CD4-positive, alpha-beta T cell treated with Interleukin-6 for 4 hours (primary cell): ENCODE results near the gene REN.

Source experiments
- DNase-seq: peaks from one replicate; pipeline ENCODE4 v3.0.0-alpha.2; 2020; ENCODE audit warnings: mixed read lengths

REN gene

GRCh38 chr1:204152310-204153044, 13.7 kb downstream of the REN start:
- DNase-seq, result no peak

DNA sequence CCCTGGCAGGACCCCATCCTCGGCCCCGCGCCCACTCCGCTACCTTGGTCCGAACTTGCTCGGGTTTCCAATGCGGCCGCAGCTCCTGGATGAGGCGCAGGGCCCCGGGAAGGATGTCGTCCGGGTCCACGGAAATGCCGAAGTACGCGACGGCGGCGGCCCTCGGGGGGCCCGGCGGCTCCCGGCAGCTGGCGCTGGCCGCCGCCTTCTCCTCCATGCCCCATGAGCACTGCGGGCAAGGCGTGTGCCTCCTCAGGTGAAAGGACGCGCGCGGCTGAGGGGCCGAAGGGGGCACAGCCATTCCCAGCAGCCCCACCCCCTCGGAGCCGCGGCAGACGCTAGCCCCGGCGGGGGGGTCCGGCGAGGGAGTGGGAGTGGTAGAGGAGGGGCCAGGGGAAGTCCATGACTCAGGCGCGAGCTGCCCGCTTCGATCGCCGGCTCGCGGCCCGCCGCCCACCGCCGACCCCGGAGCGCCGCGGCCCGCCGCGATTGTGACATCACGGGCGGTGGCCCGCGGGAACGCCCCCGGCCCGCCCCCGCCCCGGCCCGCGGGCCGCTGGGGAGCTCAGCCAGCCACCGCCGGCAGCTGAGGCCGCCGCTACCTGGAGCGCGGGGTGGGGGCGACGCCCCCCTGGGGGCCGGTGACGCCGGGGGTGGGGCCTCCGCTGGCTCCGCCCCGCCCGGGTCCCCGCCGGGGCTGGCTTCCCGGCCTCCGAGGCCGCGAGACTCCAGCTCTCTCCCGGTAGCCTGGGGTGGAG, 14.4 kb downstream of the REN start, which contains the start of gene ETNK2:
ETNK2 (minus strand) TSS at position 493 of the 758 bp plus-strand sequence; CDS start at position 301, 192 bp downstream.
- peak; percentile 68 for DNase-seq

DNA sequence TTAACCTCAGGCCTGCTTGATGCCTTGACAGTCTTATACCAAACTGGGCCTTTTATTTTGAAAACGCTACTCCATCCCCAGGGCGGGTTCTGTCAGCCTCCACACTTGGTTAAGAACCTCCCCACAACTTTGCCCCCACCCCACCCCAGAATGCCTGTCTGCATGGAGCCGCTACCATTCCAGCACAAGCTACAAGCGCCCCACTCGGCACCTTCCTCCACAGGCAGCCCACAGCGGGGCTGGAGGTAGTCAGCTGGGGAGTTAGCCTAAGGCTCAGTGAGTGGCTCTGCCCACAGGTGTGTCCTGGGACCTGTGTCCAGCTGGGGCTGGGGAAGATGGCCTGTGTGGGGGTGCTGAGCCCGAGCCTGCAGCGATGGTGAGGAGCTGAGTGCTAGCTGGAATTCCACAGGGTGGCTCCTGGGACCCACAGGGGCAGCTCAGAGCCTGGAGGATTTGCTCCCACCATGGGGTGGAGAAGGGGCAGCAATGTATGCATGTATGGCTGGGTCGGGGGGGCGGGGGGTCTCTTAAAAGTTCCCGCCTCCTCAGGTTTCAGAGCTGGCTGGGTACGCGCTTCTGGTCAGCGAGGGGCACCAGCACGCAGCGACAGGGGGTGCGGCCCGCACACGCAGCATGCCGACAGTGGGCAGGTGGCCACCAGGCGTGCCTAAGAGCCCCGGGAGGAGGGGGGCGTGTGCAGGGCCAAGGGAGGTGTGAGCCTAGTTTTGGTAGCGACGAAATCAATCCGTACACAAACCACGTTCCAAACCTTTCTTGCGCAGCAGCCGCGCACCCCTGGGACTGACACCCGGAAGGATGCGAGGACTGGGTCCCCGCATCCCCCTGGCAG, 15.2 kb downstream of the REN start:
- peak; percentile 26 for DNase-seq

DNA sequence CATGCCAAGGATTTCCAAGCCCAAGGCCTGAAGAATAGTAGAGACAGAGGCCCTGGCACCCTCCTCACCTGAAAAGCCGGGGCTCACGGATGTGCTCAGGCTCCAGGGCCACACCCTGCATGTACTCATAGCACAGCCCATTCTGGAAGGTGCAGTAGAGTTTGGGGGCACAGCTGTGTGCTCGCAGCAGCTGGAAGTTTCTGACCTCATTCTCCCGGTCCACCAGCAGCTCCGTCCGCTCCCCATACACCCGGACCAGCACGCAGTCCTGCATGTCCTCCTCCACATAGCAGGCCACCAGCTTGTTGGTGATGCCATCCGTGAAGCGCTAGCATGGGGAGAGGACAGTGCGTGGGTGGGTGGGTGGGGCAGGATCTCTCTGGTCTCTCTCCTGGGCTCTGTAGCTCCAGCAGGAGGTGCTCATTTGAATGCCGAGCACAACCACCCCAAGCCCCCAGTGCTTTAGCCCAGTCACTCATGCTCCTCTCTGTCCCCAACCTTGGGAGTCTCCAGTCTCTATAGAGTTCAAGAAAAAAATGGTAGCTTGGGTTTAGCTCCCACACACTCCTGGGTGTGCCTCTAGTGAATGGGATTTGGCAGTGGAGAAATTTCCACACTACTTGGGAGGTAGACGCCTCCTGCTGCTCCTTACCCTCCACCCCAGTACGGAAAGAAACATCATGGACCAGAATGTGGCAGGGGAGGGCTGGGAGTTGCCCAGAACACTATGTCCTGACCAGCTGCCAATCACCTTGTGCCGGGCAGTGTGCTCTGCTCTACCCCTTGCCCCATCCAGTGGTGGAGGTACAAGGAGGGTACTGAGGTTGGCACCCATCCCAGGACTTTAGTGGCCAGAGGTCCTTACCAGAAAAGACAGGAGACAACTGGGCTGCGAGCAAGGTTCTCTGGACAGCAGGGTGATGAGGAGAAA, 16.2 kb downstream of the REN start:
- no peak for DNase-seq

GRCh38 chr1:204149107-204149506, 17.0 kb downstream of the REN start:
- DNase-seq, result no peak

DNA sequence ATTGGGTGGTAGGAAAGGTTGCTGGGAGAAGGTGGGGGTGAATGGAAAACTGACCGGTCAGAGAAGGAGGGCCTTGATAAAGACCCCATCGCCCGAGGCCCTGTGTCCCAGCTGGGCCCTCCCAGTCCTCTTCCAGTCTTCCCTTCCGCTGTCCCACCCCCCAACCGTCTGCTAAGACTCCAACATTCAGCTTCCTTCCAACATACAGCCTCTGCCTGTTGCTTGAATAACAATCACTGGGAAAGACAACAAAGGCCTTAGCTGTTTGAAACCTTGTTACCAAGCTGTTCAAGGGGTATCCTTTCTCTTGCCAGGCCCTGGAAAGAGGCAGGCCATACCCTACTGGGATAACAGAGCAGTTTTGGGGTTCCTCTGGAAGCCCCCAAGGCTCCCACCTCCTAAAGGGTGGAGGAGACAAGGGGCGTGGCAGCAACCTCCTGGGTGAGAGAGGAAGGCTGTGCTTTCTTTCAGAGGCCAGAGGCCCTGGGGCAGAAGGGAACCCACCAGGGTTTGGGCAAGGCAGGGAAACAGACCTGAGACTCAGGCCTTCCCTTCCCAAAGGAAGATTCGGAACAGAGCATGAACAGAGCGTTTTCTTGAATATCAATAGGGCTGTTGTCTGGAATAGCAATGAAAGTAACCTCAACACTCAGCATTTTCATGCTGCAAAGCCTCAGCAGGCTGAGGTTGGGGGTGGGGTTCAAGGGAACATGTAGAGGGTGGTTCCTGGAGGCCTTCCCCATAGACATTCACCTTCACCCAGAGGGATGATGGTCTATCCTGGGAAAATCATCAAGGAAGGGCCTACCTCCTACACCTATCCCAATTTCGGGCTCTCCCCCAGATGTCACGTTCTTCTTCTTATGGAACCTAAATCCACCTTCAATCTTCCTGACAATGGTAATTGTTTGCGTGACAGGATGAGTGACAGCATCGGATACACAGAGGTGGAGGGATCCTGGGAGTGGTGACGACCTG, 18.4 kb downstream of the REN start:
- no peak for DNase-seq

- DNase-seq, result no peak
These were observed 19.2 kb downstream of the REN start for GRCh38 chr1:204146965-204147364.

- no peak for DNase-seq
These were observed 19.8 kb downstream of the REN start for GRCh38 chr1:204146309-204146708.

DNA sequence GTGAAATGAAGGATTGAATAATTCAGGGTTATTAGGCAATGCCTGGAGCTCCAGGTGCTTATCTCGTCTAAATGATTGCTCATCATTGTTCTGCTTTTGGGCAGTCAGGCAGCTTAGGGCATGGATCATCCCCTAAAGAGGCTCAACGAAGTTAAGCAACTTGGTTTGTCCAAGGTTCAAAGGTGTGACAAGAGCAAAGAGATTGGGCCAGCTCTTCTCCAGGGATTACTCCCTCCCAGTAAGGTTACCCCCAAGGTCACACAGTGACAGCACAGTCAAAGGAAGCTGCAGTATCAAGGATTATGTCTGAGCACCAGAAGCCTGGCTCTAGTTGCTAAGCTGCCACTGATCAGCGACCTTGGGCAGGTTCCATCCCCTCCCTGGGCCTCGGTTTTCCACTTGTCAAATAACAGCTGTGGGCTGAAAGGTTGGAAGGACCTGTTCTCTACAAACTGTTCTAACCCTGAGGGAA, 21.1 kb downstream of the REN start:
- no peak for DNase-seq

DNA sequence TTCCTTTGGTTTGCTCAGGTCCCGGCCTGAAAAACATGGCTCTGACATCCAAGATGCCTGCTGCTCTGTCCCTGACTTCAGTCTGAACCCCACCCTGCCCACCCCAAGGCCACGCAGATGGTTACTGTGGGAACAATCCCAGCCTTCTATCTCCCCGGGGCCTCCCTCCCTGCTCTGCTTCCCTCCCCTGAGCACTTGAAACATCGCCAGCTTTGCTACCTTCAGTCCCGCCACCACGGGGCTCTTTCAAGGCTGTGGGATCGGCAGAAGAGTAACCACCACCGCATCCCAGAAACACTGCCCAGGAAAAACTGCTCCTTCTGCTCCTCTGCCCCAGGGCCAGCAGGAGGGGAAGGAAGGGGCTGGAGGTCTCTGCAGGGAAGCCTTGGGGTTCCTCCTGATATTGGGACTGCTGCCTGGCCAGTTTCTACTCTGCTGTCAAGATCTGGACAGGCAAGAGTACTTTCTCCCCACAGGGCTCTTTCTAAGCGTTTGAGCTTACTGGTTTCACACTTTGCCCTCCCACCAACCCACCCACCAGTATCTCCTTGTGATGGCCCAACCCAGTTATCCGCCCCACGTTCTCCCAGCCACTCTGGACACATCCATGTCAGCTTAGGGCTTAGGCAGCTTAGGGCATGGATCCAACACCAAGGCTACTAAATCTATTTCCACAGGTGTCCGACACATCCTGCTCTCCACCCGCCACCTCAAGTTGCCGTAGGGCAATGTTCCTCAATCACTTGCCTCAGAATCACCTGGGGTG, 22.7 kb downstream of the REN start:
- DNase-seq, result no peak

DNA sequence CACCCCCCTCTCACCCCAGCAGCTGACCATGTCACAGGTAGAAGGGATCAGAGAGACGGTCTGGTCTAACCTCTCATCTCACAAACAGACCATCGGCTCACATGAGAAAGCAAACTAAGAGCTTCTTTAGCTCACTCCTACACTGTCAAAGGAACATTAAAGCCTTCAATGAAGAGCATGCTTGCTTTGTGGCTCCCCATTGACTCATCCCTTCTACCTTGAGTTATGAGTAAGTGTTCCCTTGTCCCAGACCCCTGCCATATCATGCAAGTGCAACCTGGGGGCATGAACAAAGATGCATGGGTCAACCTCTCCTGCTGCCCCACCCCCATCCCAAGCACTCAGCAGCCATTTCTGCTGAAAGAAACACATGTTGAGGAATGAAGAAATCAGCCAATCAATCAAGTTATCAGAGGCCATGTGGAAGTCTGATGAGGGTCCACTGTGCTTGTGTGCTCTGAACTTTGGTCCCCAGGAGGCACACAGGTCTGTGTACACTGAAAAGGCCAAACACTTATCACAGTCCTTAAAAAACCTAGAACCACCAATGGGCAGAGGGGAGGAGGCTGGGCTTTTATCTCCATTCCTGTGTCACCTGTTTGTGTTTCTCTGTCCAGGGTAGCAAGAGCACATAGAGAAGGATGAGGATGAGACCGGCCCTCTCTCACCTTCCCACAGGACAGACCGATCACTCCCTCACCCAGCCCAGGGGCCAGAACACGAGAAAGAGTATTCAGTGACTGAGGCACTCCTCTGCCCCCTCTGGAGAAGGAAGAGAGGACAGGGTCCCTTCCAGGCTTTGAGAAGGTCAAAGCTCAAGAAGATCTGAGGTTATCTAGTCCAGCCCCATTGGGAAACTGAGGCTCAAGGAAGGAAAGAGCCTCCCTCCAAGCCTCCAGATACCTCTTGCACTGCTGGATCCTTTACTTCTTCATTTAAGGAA, 23.8 kb downstream of the REN start:
- DNase-seq, result no peak

DNA sequence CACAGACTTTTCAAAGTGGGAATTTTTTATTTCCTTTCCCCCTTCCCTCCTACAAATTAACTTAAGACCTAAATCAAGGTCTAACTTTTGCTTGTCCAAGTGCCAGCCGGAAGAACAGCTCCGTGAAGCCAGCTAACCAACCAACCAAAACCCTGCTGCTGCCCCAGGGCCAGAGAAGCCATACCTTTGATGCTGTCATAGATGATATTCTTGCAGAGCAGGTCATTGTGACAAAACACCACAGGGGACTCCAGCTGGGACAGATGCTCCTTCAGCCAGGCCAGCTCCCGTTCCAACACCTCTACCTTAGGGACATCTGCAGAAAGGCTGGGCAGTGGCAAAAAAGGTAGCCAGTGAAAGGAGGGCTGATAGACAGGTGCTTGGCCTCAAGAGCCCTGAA, 25.0 kb downstream of the REN start:
- DNase-seq, result no peak

DNA sequence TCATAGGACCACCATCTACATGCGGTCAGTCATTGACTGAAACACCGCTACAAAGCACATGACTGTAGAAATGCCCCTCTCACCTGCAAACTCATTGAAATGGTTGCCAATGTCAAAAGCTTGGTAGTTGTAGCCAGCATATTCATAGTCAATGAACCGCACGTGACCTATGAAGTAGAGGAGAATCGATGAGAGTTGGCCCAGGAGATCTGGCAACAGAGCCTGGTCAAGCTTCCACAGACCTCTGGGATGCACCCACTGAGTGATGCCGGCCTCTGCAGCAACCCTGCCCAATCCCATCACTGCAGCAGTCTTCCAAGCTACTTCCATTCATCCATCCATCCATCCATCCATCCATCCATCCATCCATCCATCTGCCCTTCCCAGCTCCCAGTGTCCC, 26.2 kb downstream of the REN start:
- DNase-seq, result no peak

- DNase-seq, result no peak
These were observed 27.0 kb downstream of the REN start for GRCh38 chr1:204139088-204139487.

- DNase-seq, result no peak
These were observed 29.3 kb downstream of the REN start for GRCh38 chr1:204136814-204137213.

GRCh38 chr1:204134103-204134502, 32.0 kb downstream of the REN start:
- DNase-seq, result no peak

DNA sequence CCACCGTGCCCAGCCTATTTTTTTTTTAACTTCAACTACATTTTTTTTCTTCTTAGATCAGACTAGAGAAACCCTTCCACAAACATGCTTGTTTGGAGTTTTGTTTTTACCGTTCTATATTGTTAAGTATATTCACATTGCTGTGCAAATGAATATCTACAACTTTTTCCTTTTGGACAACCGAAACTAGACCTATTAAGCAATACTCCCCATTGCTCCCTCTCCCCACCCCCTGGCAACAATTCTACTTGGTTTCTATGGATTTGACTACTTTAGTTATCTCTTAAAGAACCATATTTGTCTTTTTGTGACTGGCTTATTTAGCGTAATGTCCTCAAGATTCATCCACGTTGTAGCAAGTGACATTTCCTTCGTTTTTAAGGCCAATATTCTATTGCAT, 33.4 kb downstream of the REN start:
- DNase-seq, result no peak

- DNase-seq, result no peak
These were observed 34.2 kb downstream of the REN start for GRCh38 chr1:204131978-204132377.
